Upper lobe of left lung (tissue), 4 donors: ENCODE measurements around the gene CEBPE.

ENCODE experiments used
- CTCF ChIP-seq, 6 experiments: fragments of 450-650 bp in 4 of 6; fragments of 200-600 bp in 2 of 6; sonication (generic) in 2 of 6; IDR thresholded peaks; one replicate each; pipeline ENCODE4 v1.5.1; 2016 to 2019; ENCODE audit warnings: antibody characterized with exemption in 6 of 6
- EP300 ChIP-seq, 4 donors: sonication (generic); formaldehyde crosslinking; IDR thresholded peaks; one replicate each; pipeline ENCODE4 v1.5.1; 2017; ENCODE audit warnings: antibody characterized with exemption in 4 of 4, control low read depth in 2 of 4
- POLR2A ChIP-seq, 4 donors: fragments of 450-650 bp; IDR thresholded peaks; one replicate each; pipeline ENCODE4 v1.5.1; 2016 to 2017; ENCODE audit warnings: antibody characterized with exemption in 4 of 4, mild to moderate bottlenecking in 2 of 4
- POLR2AphosphoS5 ChIP-seq, 2 donors: sonication (generic); formaldehyde crosslinking; IDR thresholded peaks; one replicate each; pipeline ENCODE4 v1.5.1; 2017; ENCODE audit warnings: antibody characterized with exemption in 2 of 2

- TF ChIP-seq CTCF (IDR thresholded peaks at IDR 0.05) (no peak), POLR2A (IDR thresholded peaks at IDR 0.05) (no peak), POLR2AphosphoS5 (IDR thresholded peaks at IDR 0.05) (no peak), EP300 (IDR thresholded peaks at IDR 0.05) (no peak)
These were observed 6.0 kb upstream of the CEBPE start for GRCh38 chr14:23125011-23125410.
